ENCODE data around the gene PPIP5K2. TPM values are rescaled to one million over a fixed set of nuclear protein-coding genes. Genes with fewer than 3 reads are reported as not detected.

Gene PPIP5K2
- total and polyA plus RNA-seq, 2 of the 8 experiments (the other 6 are each of a cell fraction or from before 2014, with no cell fraction given): 14.8 to 46.6 TPM

- TF ChIP-seq E2F6 (IDR thresholded peaks at IDR 0.05) (no peak), HDAC6 (IDR thresholded peaks at IDR 0.05; ENCODE audit: low read depth, low read length) (no peak)
Observed at GRCh38 chr5:103224894-103225246, 104.8 kb downstream of the PPIP5K2 start (continued).

Measured in H1 (cell line).